Activated T-helper 2 cell treated with anti-CD3 and anti-CD28 coated beads, Interferon-gamma antibody, Interleukin-2, Interleukin-4, amounts not matched to agents 10 μg/mL and 5 μg/mL and 100 μg/mL, durations not matched to agents 14 hours and 24 hours and 36 hours (primary cell): ENCODE measurements around the gene ELFN2. TPM values are rescaled to one million over a fixed set of nuclear protein-coding genes. Genes with fewer than 3 reads are reported as not detected.

Experiments
- DNase-seq: peaks from one replicate; pipeline ENCODE4 v3.0.0; 2021; ENCODE audit warnings: low spot score
- H3K27ac Mint-ChIP-seq: one replicate; pipeline ENCODE4 v1.8.0; 2021; ENCODE audit warnings: mixed read lengths
- H3K27me3 Mint-ChIP-seq: one replicate; pipeline ENCODE4 v1.8.0; 2021; ENCODE audit warnings: low read depth, mixed read lengths
- H3K36me3 Mint-ChIP-seq: one replicate; pipeline ENCODE4 v1.8.0; 2021; ENCODE audit warnings: low read depth, mixed read lengths
- H3K4me1 Mint-ChIP-seq: one replicate; pipeline ENCODE4 v1.8.0; 2021; ENCODE audit warnings: low read depth, mixed read lengths
- H3K4me3 Mint-ChIP-seq: one replicate; pipeline ENCODE4 v1.8.0; 2021; ENCODE audit warnings: low read depth, mild to moderate bottlenecking, moderate library complexity, mixed read lengths
- H3K9me3 Mint-ChIP-seq: one replicate; pipeline ENCODE4 v1.8.0; 2021; ENCODE audit warnings: mixed read lengths
- intact Hi-C: fragments of 100-400 bp; cut with micrococcal nuclease; formaldehyde crosslinking; loops from one replicate; pipeline ENCODE4 v1.15.1; 2023
- total RNA-seq: library from RNA; stranded (reverse); gene quantifications from 2 replicates; pipeline ENCODE4 v1.2.3, GENCODE V29; 2022

Gene ELFN2
- total RNA-seq, 1 donor from 2014 or later: 0.11 TPM

- H3K4me3 Mint-ChIP-seq: no peak overlapping the region
- intact Hi-C loops: loop anchor here (10.0 kb wide), 1 partner anchor 185 kb away; no protein-coding TSS in a partner anchor
- no peaks in the 10 kb centered on the region for H3K27me3 Mint-ChIP-seq
- peaks cover 6% of the 10 kb centered on the region for H3K4me1 Mint-ChIP-seq
- H3K36me3 Mint-ChIP-seq: no peaks in the 10 kb centered on the region
- DNase-seq: no peak
- H3K27ac Mint-ChIP-seq: no peak overlapping the region
- H3K9me3 Mint-ChIP-seq: no peaks in the 10 kb centered on the region
These were observed 22.2 kb upstream of the ELFN2 start for GRCh38 chr22:37449331-37450001.

GRCh38 chr22:37448516-37449127 lies 21.3 kb upstream of the ELFN2 start:
- no peaks in the 10 kb centered on the region for H3K36me3 Mint-ChIP-seq
- no peak overlapping the region for H3K27ac Mint-ChIP-seq
- peaks cover 6% of the 10 kb centered on the region for H3K4me1 Mint-ChIP-seq
- intact Hi-C loops: no loop called here
- H3K9me3 Mint-ChIP-seq: no peaks in the 10 kb centered on the region
- no peak for DNase-seq
- no peaks in the 10 kb centered on the region for H3K27me3 Mint-ChIP-seq
- H3K4me3 Mint-ChIP-seq: no peak overlapping the region

- DNase-seq: no peak
- H3K4me1 Mint-ChIP-seq: peaks cover 9% of the 10 kb centered on the region
- peaks cover 5% of the 10 kb centered on the region for H3K9me3 Mint-ChIP-seq
- no peak overlapping the region for H3K4me3 Mint-ChIP-seq
- intact Hi-C loops: no loop called here
- no peaks in the 10 kb centered on the region for H3K36me3 Mint-ChIP-seq
- H3K27ac Mint-ChIP-seq: no peak overlapping the region
- peaks cover 3% of the 10 kb centered on the region for H3K27me3 Mint-ChIP-seq
These were observed 18.2 kb upstream of the ELFN2 start for GRCh38 chr22:37445501-37445900.

- intact Hi-C loops: no loop called here
- Mint-ChIP-seq H3K9me3 (peaks cover 5% of the 10 kb centered on the region), H3K36me3 (no peaks in the 10 kb centered on the region), H3K27me3 (peaks cover 8% of the 10 kb centered on the region), H3K4me1 (peaks cover 5% of the 10 kb centered on the region), H3K27ac (no peak overlapping the region), H3K4me3 (no peak overlapping the region)
- DNase-seq: no peak
These were observed 16.7 kb upstream of the ELFN2 start for GRCh38 chr22:37443977-37444376.

- no peak for DNase-seq
- H3K36me3 Mint-ChIP-seq: no peaks in the 10 kb centered on the region
- H3K4me3 Mint-ChIP-seq: no peak overlapping the region
- H3K4me1 Mint-ChIP-seq: peaks cover 5% of the 10 kb centered on the region
- intact Hi-C loops: no loop called here
- H3K27me3 Mint-ChIP-seq: peaks cover 10% of the 10 kb centered on the region
- no peak overlapping the region for H3K27ac Mint-ChIP-seq
- peaks cover 5% of the 10 kb centered on the region for H3K9me3 Mint-ChIP-seq
These were observed 15.8 kb upstream of the ELFN2 start for GRCh38 chr22:37443086-37443485.

GRCh38 chr22:37442537-37442936 lies 15.3 kb upstream of the ELFN2 start:
- peaks cover 10% of the 10 kb centered on the region for H3K27me3 Mint-ChIP-seq
- no peak for DNase-seq
- H3K9me3 Mint-ChIP-seq: peaks cover 5% of the 10 kb centered on the region
- intact Hi-C loops: no loop called here
- H3K27ac Mint-ChIP-seq: no peak overlapping the region
- no peak overlapping the region for H3K4me3 Mint-ChIP-seq
- no peaks in the 10 kb centered on the region for H3K36me3 Mint-ChIP-seq
- peaks cover 5% of the 10 kb centered on the region for H3K4me1 Mint-ChIP-seq

GRCh38 chr22:37442135-37442534 lies 14.9 kb upstream of the ELFN2 start:
- H3K27me3 Mint-ChIP-seq: peaks cover 10% of the 10 kb centered on the region
- H3K4me3 Mint-ChIP-seq: no peak overlapping the region
- intact Hi-C loops: no loop called here
- H3K4me1 Mint-ChIP-seq: peaks cover 5% of the 10 kb centered on the region
- DNase-seq: no peak
- no peaks in the 10 kb centered on the region for H3K36me3 Mint-ChIP-seq
- H3K9me3 Mint-ChIP-seq: peaks cover 5% of the 10 kb centered on the region
- H3K27ac Mint-ChIP-seq: no peak overlapping the region

GRCh38 chr22:37440875-37441274 lies 13.6 kb upstream of the ELFN2 start:
- peaks cover 5% of the 10 kb centered on the region for H3K9me3 Mint-ChIP-seq
- no peaks in the 10 kb centered on the region for H3K36me3 Mint-ChIP-seq
- H3K27me3 Mint-ChIP-seq: peaks cover 10% of the 10 kb centered on the region
- intact Hi-C loops: no loop called here
- H3K27ac Mint-ChIP-seq: no peak overlapping the region
- H3K4me3 Mint-ChIP-seq: no peak overlapping the region
- DNase-seq: no peak
- peaks cover 5% of the 10 kb centered on the region for H3K4me1 Mint-ChIP-seq

GRCh38 chr22:37439347-37439746 lies 12.1 kb upstream of the ELFN2 start:
- Mint-ChIP-seq H3K36me3 (no peaks in the 10 kb centered on the region), H3K9me3 (peaks cover 5% of the 10 kb centered on the region), H3K27ac (no peak overlapping the region), H3K4me3 (no peak overlapping the region), H3K4me1 (peaks cover 5% of the 10 kb centered on the region), H3K27me3 (peaks cover 10% of the 10 kb centered on the region)
- DNase-seq: no peak
- intact Hi-C loops: no loop called here

- H3K4me1 Mint-ChIP-seq: peaks cover 14% of the 10 kb centered on the region
- intact Hi-C loops: no loop called here
- H3K4me3 Mint-ChIP-seq: no peak overlapping the region
- no peak overlapping the region for H3K27ac Mint-ChIP-seq
- H3K9me3 Mint-ChIP-seq: peaks cover 7% of the 10 kb centered on the region
- H3K27me3 Mint-ChIP-seq: peaks cover 7% of the 10 kb centered on the region
- no peaks in the 10 kb centered on the region for H3K36me3 Mint-ChIP-seq
- no peak for DNase-seq
These were observed 8.8 kb upstream of the ELFN2 start for GRCh38 chr22:37435970-37436603.

GRCh38 chr22:37433786-37434185 lies 6.5 kb upstream of the ELFN2 start:
- Mint-ChIP-seq H3K36me3 (no peaks in the 10 kb centered on the region), H3K4me1 (peaks cover 14% of the 10 kb centered on the region), H3K4me3 (no peak overlapping the region), H3K9me3 (peaks cover 6% of the 10 kb centered on the region), H3K27me3 (peaks cover 18% of the 10 kb centered on the region), H3K27ac (no peak overlapping the region)
- intact Hi-C loops: no loop called here
- DNase-seq: no peak

GRCh38 chr22:37432708-37433054 lies 5.4 kb upstream of the ELFN2 start:
- Mint-ChIP-seq H3K9me3 (peaks cover 6% of the 10 kb centered on the region), H3K4me1 (peaks cover 14% of the 10 kb centered on the region), H3K27me3 (peaks cover 27% of the 10 kb centered on the region), H3K36me3 (no peaks in the 10 kb centered on the region), H3K4me3 (no peak overlapping the region), H3K27ac (peak overlapping the region; percentile 12)
- DNase-seq: no peak
- intact Hi-C loops: no loop called here
